WTC11 (cell line): Measurements from ENCODE around the gene RAC2. TPM values are rescaled to one million over a fixed set of nuclear protein-coding genes. Genes with fewer than 3 reads are reported as not detected.

Experiments used
- ATAC-seq: fragments of 200-7000 bp; cut with Tn5 transposase; 2 replicates; pipeline ENCODE4 v1.10.0; 2021; ENCODE audit warnings: mild to moderate bottlenecking, moderate library complexity
- CTCF ChIA-PET: fragments of 300-600 bp; sonication (Branson Sonifier 250); formaldehyde crosslinking; loops from one replicate; lab custom pipeline; 2021; ENCODE audit warnings: antibody characterized with exemption; lab: Charles Lee
- POLR2A ChIA-PET: fragments of 350-600 bp; sonication (Branson Sonifier 250); formaldehyde crosslinking; loops from one replicate; lab custom pipeline; 2021; ENCODE audit warnings: antibody characterized with exemption; lab: Charles Lee
- DNase-seq: peaks from one replicate; pipeline ENCODE4 v3.0.0; 2021; ENCODE audit warnings: low spot score
- H3K27ac Mint-ChIP-seq: 2 replicates; pipeline ENCODE4 v1.8.0; 2021; ENCODE audit warnings: mixed read lengths
- H3K27me3 Mint-ChIP-seq: 2 replicates; pipeline ENCODE4 v1.8.0; 2021; ENCODE audit warnings: low read depth, mild to moderate bottlenecking, moderate library complexity, mixed read lengths
- H3K36me3 Mint-ChIP-seq: 2 replicates; pipeline ENCODE4 v1.8.0; 2021; ENCODE audit warnings: mixed read lengths
- H3K4me1 Mint-ChIP-seq: 2 replicates; pipeline ENCODE4 v1.8.0; 2022; ENCODE audit warnings: mixed read lengths
- H3K4me3 Mint-ChIP-seq: 2 replicates; pipeline ENCODE4 v1.8.0; 2021; ENCODE audit warnings: mild to moderate bottlenecking, moderate library complexity, mixed read lengths
- H3K9me3 Mint-ChIP-seq: 2 replicates; pipeline ENCODE4 v1.8.0; 2021; ENCODE audit warnings: mixed read lengths
- EMX1 ChIP-seq: fragments of 250-450 bp; sonication (Bioruptor Pico); IDR thresholded peaks from 2 replicates; pipeline ENCODE4 v1.8.0; 2021; ENCODE audit warnings: mild to moderate bottlenecking
- ETV6 ChIP-seq: sonication (generic); formaldehyde crosslinking; IDR thresholded peaks from 2 replicates; pipeline ENCODE4 v1.8.1; 2022; ENCODE audit warnings: mild to moderate bottlenecking, missing genetic modification reagents
- IRF2 ChIP-seq: sonication (generic); formaldehyde crosslinking; IDR thresholded peaks from 2 replicates; pipeline ENCODE4 v1.8.0; 2022; ENCODE audit warnings: low read depth, missing genetic modification reagents, borderline replicate concordance
- MYBL2 ChIP-seq: sonication (generic); formaldehyde crosslinking; IDR thresholded peaks from 2 replicates; pipeline ENCODE4 v1.8.1; 2023; ENCODE audit warnings: mild to moderate bottlenecking, moderate library complexity, missing genetic modification reagents
- NFYB ChIP-seq: sonication (generic); formaldehyde crosslinking; conservative IDR thresholded peaks from 2 replicates; pipeline ENCODE4 v1.8.0; 2022; ENCODE audit warnings: low read depth, missing genetic modification reagents
- SMAD3 ChIP-seq: sonication (generic); formaldehyde crosslinking; IDR thresholded peaks from 2 replicates; pipeline ENCODE4 v1.8.0; 2022; ENCODE audit warnings: missing genetic modification reagents, mild to moderate bottlenecking, borderline replicate concordance
- SMAD4 ChIP-seq: sonication (generic); formaldehyde crosslinking; IDR thresholded peaks from 2 replicates; pipeline ENCODE4 v1.8.0; 2022; ENCODE audit warnings: mild to moderate bottlenecking, missing genetic modification reagents
- ZNF232 ChIP-seq: sonication (generic); formaldehyde crosslinking; IDR thresholded peaks from 2 replicates; pipeline ENCODE4 v1.8.0; 2022; ENCODE audit warnings: mild to moderate bottlenecking, missing genetic modification reagents
- ZNF317 ChIP-seq: sonication (generic); formaldehyde crosslinking; IDR thresholded peaks from 2 replicates; pipeline ENCODE4 v1.8.1; 2023; ENCODE audit warnings: low read depth, mild to moderate bottlenecking, moderate library complexity, missing genetic modification reagents, borderline replicate concordance
- total RNA-seq: library from RNA; stranded (reverse); gene quantifications from 3 replicates; pipeline ENCODE4 v1.2.3, GENCODE V29; 2021
- TF ChIP-seq, protein P1 (sequence below): sonication (generic); formaldehyde crosslinking; IDR thresholded peaks from 2 replicates; pipeline ENCODE4 v1.8.0; 2023; ENCODE audit warnings: mild to moderate bottlenecking, missing genetic modification reagents
- TF ChIP-seq, protein P2 (sequence below): sonication (generic); formaldehyde crosslinking; IDR thresholded peaks from 2 replicates; pipeline ENCODE4 v1.8.1; 2023; ENCODE audit warnings: mild to moderate bottlenecking, moderate library complexity, missing genetic modification reagents
- TF ChIP-seq, protein P3 (sequence below): sonication (generic); formaldehyde crosslinking; conservative IDR thresholded peaks from 2 replicates; pipeline ENCODE4 v1.8.1; 2023; ENCODE audit warnings: mild to moderate bottlenecking, low read depth, missing genetic modification reagents, moderate library complexity
- TF ChIP-seq, protein P4 (sequence below): fragments of 250-450 bp; sonication (Bioruptor Pico); IDR thresholded peaks from 2 replicates; pipeline ENCODE4 v1.9.0; 2021; ENCODE audit warnings: mild to moderate bottlenecking
- TF ChIP-seq, protein P5 (sequence below): sonication (generic); formaldehyde crosslinking; IDR thresholded peaks from 2 replicates; pipeline ENCODE4 v1.8.1; 2022; ENCODE audit warnings: mild to moderate bottlenecking, moderate library complexity, missing genetic modification reagents
- TF ChIP-seq, protein P6 (sequence below): sonication (generic); formaldehyde crosslinking; IDR thresholded peaks from 2 replicates; pipeline ENCODE4 v1.8.1; 2023; ENCODE audit warnings: mild to moderate bottlenecking, missing genetic modification reagents, moderate library complexity

Gene RAC2
- total RNA-seq, 1 experiment from 2014 or later: 3.6 TPM

DNA sequence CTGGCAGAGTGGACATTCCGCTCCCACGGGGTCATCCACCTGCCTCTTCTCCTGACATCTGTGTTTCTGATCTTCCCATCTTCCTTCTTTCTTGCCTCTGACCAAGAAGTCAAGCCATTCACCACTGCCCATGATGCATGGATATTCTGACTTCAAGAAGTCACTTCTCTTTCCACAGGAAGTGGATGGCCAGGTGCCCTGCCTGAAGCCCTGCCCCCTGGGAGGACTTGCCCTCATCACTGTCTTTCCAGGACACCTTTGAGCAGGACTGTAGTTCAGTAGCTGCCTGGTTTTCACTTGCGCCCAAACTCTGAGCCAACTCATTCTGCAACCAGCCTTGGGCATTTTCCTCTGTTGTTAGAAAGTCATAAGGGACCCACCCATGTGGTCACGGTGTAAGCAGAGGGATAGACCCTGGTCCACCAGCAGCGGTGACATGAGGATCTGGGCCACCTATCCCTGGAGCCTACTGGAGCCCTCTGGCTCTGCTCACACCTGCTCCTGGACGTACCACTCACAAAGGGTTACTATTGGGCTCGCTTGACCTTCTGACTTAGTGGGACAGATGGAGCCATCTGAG, 45.2 kb upstream of the RAC2 start:
- no peak for ATAC-seq
- no peaks in the 10 kb centered on the region for H3K27me3 Mint-ChIP-seq
- ChIA-PET CTCF (interaction anchor here (1.1 to 1.8 kb wide), 2 partner anchors 30 to 90 kb away, joined by 4 to 5 read pairs; no protein-coding TSS in a partner anchor), POLR2A (no interaction called here)
- TF ChIP-seq ETV6 (CRISPR knock-in tag): no peak
- TF ChIP-seq, protein P1, sequence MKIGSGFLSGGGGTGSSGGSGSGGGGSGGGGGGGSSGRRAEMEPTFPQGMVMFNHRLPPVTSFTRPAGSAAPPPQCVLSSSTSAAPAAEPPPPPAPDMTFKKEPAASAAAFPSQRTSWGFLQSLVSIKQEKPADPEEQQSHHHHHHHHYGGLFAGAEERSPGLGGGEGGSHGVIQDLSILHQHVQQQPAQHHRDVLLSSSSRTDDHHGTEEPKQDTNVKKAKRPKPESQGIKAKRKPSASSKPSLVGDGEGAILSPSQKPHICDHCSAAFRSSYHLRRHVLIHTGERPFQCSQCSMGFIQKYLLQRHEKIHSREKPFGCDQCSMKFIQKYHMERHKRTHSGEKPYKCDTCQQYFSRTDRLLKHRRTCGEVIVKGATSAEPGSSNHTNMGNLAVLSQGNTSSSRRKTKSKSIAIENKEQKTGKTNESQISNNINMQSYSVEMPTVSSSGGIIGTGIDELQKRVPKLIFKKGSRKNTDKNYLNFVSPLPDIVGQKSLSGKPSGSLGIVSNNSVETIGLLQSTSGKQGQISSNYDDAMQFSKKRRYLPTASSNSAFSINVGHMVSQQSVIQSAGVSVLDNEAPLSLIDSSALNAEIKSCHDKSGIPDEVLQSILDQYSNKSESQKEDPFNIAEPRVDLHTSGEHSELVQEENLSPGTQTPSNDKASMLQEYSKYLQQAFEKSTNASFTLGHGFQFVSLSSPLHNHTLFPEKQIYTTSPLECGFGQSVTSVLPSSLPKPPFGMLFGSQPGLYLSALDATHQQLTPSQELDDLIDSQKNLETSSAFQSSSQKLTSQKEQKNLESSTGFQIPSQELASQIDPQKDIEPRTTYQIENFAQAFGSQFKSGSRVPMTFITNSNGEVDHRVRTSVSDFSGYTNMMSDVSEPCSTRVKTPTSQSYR (CRISPR knock-in tag): no peak
- TF ChIP-seq, protein P2, sequence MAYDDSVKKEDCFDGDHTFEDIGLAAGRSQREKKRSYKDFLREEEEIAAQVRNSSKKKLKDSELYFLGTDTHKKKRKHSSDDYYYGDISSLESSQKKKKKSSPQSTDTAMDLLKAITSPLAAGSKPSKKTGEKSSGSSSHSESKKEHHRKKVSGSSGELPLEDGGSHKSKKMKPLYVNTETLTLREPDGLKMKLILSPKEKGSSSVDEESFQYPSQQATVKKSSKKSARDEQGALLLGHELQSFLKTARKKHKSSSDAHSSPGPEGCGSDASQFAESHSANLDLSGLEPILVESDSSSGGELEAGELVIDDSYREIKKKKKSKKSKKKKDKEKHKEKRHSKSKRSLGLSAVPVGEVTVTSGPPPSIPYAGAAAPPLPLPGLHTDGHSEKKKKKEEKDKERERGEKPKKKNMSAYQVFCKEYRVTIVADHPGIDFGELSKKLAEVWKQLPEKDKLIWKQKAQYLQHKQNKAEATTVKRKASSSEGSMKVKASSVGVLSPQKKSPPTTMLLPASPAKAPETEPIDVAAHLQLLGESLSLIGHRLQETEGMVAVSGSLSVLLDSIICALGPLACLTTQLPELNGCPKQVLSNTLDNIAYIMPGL: no peak
- TF ChIP-seq, protein P3, sequence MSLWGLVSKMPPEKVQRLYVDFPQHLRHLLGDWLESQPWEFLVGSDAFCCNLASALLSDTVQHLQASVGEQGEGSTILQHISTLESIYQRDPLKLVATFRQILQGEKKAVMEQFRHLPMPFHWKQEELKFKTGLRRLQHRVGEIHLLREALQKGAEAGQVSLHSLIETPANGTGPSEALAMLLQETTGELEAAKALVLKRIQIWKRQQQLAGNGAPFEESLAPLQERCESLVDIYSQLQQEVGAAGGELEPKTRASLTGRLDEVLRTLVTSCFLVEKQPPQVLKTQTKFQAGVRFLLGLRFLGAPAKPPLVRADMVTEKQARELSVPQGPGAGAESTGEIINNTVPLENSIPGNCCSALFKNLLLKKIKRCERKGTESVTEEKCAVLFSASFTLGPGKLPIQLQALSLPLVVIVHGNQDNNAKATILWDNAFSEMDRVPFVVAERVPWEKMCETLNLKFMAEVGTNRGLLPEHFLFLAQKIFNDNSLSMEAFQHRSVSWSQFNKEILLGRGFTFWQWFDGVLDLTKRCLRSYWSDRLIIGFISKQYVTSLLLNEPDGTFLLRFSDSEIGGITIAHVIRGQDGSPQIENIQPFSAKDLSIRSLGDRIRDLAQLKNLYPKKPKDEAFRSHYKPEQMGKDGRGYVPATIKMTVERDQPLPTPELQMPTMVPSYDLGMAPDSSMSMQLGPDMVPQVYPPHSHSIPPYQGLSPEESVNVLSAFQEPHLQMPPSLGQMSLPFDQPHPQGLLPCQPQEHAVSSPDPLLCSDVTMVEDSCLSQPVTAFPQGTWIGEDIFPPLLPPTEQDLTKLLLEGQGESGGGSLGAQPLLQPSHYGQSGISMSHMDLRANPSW (CRISPR knock-in tag): no peak
- no peak for TF ChIP-seq ZNF232 (CRISPR knock-in tag)
- TF ChIP-seq ZNF317: no peak
- TF ChIP-seq SMAD4 (CRISPR knock-in tag): no peak
- TF ChIP-seq SMAD3: no peak
- TF ChIP-seq, protein P4, sequence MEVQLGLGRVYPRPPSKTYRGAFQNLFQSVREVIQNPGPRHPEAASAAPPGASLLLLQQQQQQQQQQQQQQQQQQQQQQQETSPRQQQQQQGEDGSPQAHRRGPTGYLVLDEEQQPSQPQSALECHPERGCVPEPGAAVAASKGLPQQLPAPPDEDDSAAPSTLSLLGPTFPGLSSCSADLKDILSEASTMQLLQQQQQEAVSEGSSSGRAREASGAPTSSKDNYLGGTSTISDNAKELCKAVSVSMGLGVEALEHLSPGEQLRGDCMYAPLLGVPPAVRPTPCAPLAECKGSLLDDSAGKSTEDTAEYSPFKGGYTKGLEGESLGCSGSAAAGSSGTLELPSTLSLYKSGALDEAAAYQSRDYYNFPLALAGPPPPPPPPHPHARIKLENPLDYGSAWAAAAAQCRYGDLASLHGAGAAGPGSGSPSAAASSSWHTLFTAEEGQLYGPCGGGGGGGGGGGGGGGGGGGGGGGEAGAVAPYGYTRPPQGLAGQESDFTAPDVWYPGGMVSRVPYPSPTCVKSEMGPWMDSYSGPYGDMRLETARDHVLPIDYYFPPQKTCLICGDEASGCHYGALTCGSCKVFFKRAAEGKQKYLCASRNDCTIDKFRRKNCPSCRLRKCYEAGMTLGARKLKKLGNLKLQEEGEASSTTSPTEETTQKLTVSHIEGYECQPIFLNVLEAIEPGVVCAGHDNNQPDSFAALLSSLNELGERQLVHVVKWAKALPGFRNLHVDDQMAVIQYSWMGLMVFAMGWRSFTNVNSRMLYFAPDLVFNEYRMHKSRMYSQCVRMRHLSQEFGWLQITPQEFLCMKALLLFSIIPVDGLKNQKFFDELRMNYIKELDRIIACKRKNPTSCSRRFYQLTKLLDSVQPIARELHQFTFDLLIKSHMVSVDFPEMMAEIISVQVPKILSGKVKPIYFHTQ (CRISPR knock-in tag): no peak
- no peak for TF ChIP-seq NFYB (CRISPR knock-in tag)
- no peak for TF ChIP-seq EMX1 (CRISPR knock-in tag)
- TF ChIP-seq, protein P5, sequence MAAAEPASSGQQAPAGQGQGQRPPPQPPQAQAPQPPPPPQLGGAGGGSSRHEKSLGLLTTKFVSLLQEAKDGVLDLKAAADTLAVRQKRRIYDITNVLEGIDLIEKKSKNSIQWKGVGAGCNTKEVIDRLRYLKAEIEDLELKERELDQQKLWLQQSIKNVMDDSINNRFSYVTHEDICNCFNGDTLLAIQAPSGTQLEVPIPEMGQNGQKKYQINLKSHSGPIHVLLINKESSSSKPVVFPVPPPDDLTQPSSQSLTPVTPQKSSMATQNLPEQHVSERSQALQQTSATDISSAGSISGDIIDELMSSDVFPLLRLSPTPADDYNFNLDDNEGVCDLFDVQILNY (CRISPR knock-in tag): no peak
- no peak for TF ChIP-seq MYBL2 (CRISPR knock-in tag)
- TF ChIP-seq, protein P6, sequence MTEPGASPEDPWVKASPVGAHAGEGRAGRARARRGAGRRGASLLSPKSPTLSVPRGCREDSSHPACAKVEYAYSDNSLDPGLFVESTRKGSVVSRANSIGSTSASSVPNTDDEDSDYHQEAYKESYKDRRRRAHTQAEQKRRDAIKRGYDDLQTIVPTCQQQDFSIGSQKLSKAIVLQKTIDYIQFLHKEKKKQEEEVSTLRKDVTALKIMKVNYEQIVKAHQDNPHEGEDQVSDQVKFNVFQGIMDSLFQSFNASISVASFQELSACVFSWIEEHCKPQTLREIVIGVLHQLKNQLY: no peak
- TF ChIP-seq IRF2: no peak
- TF ChIP-seq, all 79 proteins: peak for 0
- Mint-ChIP-seq H3K4me3 (no peak overlapping the region), H3K9me3 (peaks cover 13% of the 10 kb centered on the region), H3K27ac (no peak overlapping the region), H3K36me3 (no peaks in the 10 kb centered on the region), H3K4me1 (peaks cover 8% of the 10 kb centered on the region)
- DNase-seq: no peak
